ENCODE data around the gene EHBP1. TPM values are rescaled to one million over a fixed set of nuclear protein-coding genes. Genes with fewer than 3 reads are reported as not detected.
A peak's percentile ranks its signal among the peaks of the same experiment; 100 is the strongest.

Gene EHBP1
- total RNA-seq, 3 donors from 2014 or later (not counting 1 experiment from before 2014, with no cell fraction given) = 22.4 to 33.4 (median 28.3) TPM

DNA sequence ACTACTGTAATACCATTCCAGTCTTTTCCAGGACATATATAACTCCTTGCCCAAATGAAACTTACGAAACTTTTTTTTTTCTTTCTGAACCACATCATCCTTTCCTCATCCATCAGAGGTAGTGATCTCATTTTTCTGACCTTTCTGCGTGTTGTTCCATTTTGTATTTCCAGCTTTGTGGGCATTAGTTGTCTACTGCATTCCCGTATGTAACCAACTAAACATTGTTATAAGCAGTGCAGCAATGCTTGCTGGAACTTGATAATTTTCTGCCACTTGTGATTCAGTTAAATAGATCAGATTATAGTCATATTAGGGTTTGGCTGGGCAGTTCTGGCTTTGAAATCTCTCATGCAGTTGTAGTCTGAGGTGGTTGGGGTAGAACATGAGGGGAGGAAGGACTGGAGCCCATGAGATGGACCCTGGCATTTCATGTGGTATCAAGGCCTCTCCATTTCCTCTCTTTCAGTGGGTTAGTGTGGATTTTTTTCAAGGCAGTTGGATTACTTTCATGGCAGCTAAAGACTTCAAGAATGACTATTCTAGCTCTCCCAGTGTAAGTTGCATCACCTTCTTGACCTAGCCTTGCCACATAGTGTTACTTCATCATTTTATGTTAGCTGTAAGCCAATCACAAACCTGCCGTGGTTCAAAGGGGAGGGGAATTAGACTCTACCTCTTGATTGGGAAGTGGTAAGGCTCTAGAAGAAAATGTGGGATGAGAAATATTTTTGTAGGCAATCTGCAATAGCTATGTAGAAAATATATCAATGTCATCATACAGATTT is 80.5 kb downstream of the EHBP1 start:
- ATAC-seq (no peak), DNase-seq (no peak)
- H3K4me1 Mint-ChIP-seq = peaks cover 0 to 26% of the 10 kb centered on the region in 2 donors
- H3K27me3 ChIP-seq (ENCODE audit: control insufficient read depth, insufficient read depth, low read length) = no peaks in the 10 kb centered on the region
- H3K9me3 ChIP-seq (ENCODE audit: control insufficient read depth, insufficient read depth, low read length) = peaks cover 4% of the 10 kb centered on the region
- no peaks in the 10 kb centered on the region for H3K4me1 ChIP-seq (ENCODE audit: control insufficient read depth, insufficient read depth, low read length)
- H3K27me3 Mint-ChIP-seq (ENCODE audit: low read depth in 2 of 2) = no peaks in the 10 kb centered on the region
- no peaks in the 10 kb centered on the region for H3K36me3 Mint-ChIP-seq
- H3K9me3 Mint-ChIP-seq = peaks cover 0 to 4% of the 10 kb centered on the region in 2 donors
- H3K4me3 Mint-ChIP-seq = no peak overlapping the region
- WGBS (ENCODE audit: insufficient coverage) = 95% methylated on average over 4 of the region's 4 CpGs
- intact Hi-C loops (cut with micrococcal nuclease) = no loop called here
- TF ChIP-seq, protein P1, sequence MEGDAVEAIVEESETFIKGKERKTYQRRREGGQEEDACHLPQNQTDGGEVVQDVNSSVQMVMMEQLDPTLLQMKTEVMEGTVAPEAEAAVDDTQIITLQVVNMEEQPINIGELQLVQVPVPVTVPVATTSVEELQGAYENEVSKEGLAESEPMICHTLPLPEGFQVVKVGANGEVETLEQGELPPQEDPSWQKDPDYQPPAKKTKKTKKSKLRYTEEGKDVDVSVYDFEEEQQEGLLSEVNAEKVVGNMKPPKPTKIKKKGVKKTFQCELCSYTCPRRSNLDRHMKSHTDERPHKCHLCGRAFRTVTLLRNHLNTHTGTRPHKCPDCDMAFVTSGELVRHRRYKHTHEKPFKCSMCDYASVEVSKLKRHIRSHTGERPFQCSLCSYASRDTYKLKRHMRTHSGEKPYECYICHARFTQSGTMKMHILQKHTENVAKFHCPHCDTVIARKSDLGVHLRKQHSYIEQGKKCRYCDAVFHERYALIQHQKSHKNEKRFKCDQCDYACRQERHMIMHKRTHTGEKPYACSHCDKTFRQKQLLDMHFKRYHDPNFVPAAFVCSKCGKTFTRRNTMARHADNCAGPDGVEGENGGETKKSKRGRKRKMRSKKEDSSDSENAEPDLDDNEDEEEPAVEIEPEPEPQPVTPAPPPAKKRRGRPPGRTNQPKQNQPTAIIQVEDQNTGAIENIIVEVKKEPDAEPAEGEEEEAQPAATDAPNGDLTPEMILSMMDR (IDR thresholded peaks at IDR 0.05) = no peak
- H3K36me3 ChIP-seq (ENCODE audit: control insufficient read depth, insufficient read depth, low read length) = no peaks in the 10 kb centered on the region
- H3K27ac Mint-ChIP-seq = no peak overlapping the region
- no peak overlapping the region for H3K4me3 ChIP-seq (ENCODE audit: low read length)
- no peak overlapping the region for H3K27ac ChIP-seq (ENCODE audit: low read length)

DNA sequence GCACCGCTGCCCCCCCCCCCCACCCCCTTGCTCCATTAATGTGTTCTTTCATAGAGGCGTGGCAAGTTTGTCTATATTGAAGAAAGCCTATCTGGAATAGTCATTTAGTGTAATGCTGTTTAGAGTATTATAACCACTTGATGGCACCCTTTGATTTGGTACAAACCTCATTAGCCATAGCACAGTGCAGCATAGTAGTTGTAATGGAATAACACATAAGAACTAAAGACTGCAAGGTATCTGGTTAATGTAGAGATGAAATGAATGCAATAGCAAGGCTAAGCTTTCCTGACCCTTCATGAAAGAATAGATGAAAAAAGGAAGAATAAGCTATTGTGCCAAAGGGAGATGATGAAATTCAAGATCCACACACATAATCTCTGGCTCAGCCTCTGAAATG is 81.9 kb downstream of the EHBP1 start:
- Histone ChIP-seq H3K4me3 (ENCODE audit: low read length) (no peak overlapping the region), H3K9me3 (ENCODE audit: control insufficient read depth, insufficient read depth, low read length) (peaks cover 4% of the 10 kb centered on the region), H3K36me3 (ENCODE audit: control insufficient read depth, insufficient read depth, low read length) (no peaks in the 10 kb centered on the region), H3K27me3 (ENCODE audit: control insufficient read depth, insufficient read depth, low read length) (no peaks in the 10 kb centered on the region), H3K27ac (ENCODE audit: low read length) (no peak overlapping the region), H3K4me1 (ENCODE audit: control insufficient read depth, insufficient read depth, low read length) (no peaks in the 10 kb centered on the region)
- intact Hi-C loops (cut with micrococcal nuclease) = no loop called here
- TF ChIP-seq, protein P1 (IDR thresholded peaks at IDR 0.05) = no peak
- Mint-ChIP-seq H3K4me3 (no peak overlapping the region), H3K9me3 (peaks cover 0 to 4% of the 10 kb centered on the region in 2 donors), H3K27me3 (ENCODE audit: low read depth in 2 of 2) (no peaks in the 10 kb centered on the region), H3K4me1 (peaks cover 0 to 26% of the 10 kb centered on the region in 2 donors), H3K36me3 (no peaks in the 10 kb centered on the region), H3K27ac (no peak overlapping the region)
- no CpG with 5 or more reads among the region's 2 CpGs for WGBS (ENCODE audit: insufficient coverage)
- ATAC-seq (peak in 1 of 3 donors; percentile 61), DNase-seq (peak in 1 of 2 donors; percentile 26)

DNA sequence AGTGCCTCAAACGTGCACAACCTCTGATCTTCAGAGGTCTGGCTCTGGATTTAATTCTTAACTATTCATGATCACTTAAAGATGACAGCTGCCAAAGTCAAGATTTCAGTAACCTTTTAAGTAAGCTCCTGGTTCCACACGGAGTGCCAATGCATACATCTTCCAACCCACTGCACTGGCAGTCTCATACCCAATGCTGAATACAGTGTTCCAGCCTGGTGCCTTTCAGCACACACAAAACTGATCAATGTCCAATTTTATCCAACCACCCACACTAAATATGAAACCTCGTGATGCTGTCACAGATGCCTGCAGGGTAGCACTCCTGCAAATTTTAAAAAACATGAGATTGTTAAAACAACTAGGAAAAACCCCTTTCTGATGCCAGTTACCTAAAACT is 84.0 kb downstream of the EHBP1 start:
- no peak for ATAC-seq
- Mint-ChIP-seq H3K9me3 (no peaks in the 10 kb centered on the region), H3K36me3 (no peaks in the 10 kb centered on the region), H3K4me3 (no peak overlapping the region), H3K27ac (peak overlapping the region in 1 of 2 donors; percentile 45), H3K27me3 (ENCODE audit: low read depth in 2 of 2) (no peaks in the 10 kb centered on the region), H3K4me1 (peaks cover 0 to 18% of the 10 kb centered on the region in 2 donors)
- Histone ChIP-seq H3K9me3 (ENCODE audit: control insufficient read depth, insufficient read depth, low read length) (no peaks in the 10 kb centered on the region), H3K4me1 (ENCODE audit: control insufficient read depth, insufficient read depth, low read length) (no peaks in the 10 kb centered on the region), H3K36me3 (ENCODE audit: control insufficient read depth, insufficient read depth, low read length) (no peaks in the 10 kb centered on the region), H3K27ac (ENCODE audit: low read length) (no peak overlapping the region), H3K27me3 (ENCODE audit: control insufficient read depth, insufficient read depth, low read length) (no peaks in the 10 kb centered on the region), H3K4me3 (ENCODE audit: low read length) (no peak overlapping the region)
- TF ChIP-seq, protein P1 (IDR thresholded peaks at IDR 0.05) = no peak
- DNase-seq = no peak
- intact Hi-C loops (cut with micrococcal nuclease) = no loop called here
- 88% methylated on average over 3 of the region's 3 CpGs for WGBS (ENCODE audit: insufficient coverage)
